Transverse colon (tissue), 4 donors: ENCODE results near the gene MRPL20. TPM values are rescaled to one million over a fixed set of nuclear protein-coding genes. Genes with fewer than 3 reads are reported as not detected.

Experiments
- DNase-seq: peaks from one replicate; pipeline ENCODE4 v3.0.0-alpha.2; 2019
- H3K27ac ChIP-seq, 4 donors: fragments of 200-600 bp; sonication (generic); 2 replicates each; pipeline ENCODE4 v1.5.1; 2016 to 2018; ENCODE audit warnings: inconsistent platforms in 4 of 4
- H3K27me3 ChIP-seq: fragments of 200-600 bp; sonication (generic); 2 replicates; pipeline ENCODE4 v1.5.1; 2017; ENCODE audit warnings: inconsistent platforms
- H3K36me3 ChIP-seq, 4 donors: fragments of 200-600 bp; sonication (generic); 2 replicates each; pipeline ENCODE4 v1.5.1; 2017 to 2019; ENCODE audit warnings: inconsistent platforms in 4 of 4
- H3K4me1 ChIP-seq, 4 donors: fragments of 200-600 bp; sonication (generic); 2 replicates each; pipeline ENCODE4 v1.5.1; 2017 to 2020; ENCODE audit warnings: inconsistent platforms in 4 of 4
- H3K4me3 ChIP-seq, 4 donors: fragments of 200-600 bp; sonication (generic); 1 replicate in 1 of 4; 2 replicates in 3 of 4; pipeline versions ENCODE4 v1.5.1 to v1.6.1; 2017 to 2019; ENCODE audit warnings: inconsistent platforms in 4 of 4
- H3K9me3 ChIP-seq, 2 donors: fragments of 200-600 bp; sonication (generic); 2 replicates each; pipeline ENCODE4 v1.5.1; 2017 to 2019; ENCODE audit warnings: inconsistent platforms in 2 of 2
- CTCF ChIP-seq, 5 experiments: fragments of 200-600 bp in 3 of 5; fragments of 450-650 bp in 2 of 5; sonication (generic) in 3 of 5; IDR thresholded peaks; 1 replicate in 2 of 5; 2 replicates in 3 of 5; pipeline ENCODE4 v1.5.1; 2016 to 2017; ENCODE audit warnings: antibody characterized with exemption in 5 of 5, inconsistent platforms in 3 of 5, mild to moderate bottlenecking in 2 of 5, moderate library complexity in 1 of 5
- EP300 ChIP-seq: sonication (generic); formaldehyde crosslinking; IDR thresholded peaks from one replicate; pipeline ENCODE4 v1.6.1; 2017; ENCODE audit warnings: antibody characterized with exemption, low read depth
- POLR2A ChIP-seq: fragments of 450-650 bp; IDR thresholded peaks from one replicate; pipeline ENCODE4 v1.6.1; 2016; ENCODE audit warnings: antibody characterized with exemption, mild to moderate bottlenecking, moderate library complexity
- POLR2AphosphoS5 ChIP-seq, 3 donors: sonication (generic); formaldehyde crosslinking; IDR thresholded peaks; one replicate each; pipeline ENCODE4 v1.6.1; 2016; ENCODE audit warnings: antibody characterized with exemption in 3 of 3
- WGBS, 2 donors: methylation state at CpG; one replicate each; pipeline ENCODE4 v1.1.5; 2018; ENCODE audit warnings: low coverage in 1 of 2; 5-methylcytosine and 5-hydroxymethylcytosine counted together
- in situ Hi-C, 4 donors: fragments of 200-750 bp; cut with MboI; loops; one replicate each; pipeline versions ENCODE4 v1.15.0 to v1.15.1; 2017; ENCODE audit warnings: low sequenced_read_pairs in 3 of 4, low pct_ligation_motif_present in 1 of 4, low pct_unique_long_range_greater_than_20kb in 1 of 4
- intact Hi-C: fragments of 100-400 bp; cut with DNase I; formaldehyde crosslinking; loops from one replicate; pipeline ENCODE4 v1.15.1; 2023; ENCODE audit warnings: low total_unique reads
- total RNA-seq, 4 donors: library from RNA; depleted of rRNA; stranded (reverse); fragments of >200 nt; gene quantifications; one replicate each; pipeline ENCODE4 v1.1.0, GENCODE V29; 2016

Gene MRPL20
- total RNA-seq, 4 donors from 2014 or later, result 40.0 to 183 (median 97.0) TPM

GRCh38 chr1:1428174-1428573, 21.1 kb upstream of the MRPL20 start:
- Histone ChIP-seq H3K27ac (peak overlapping the region; percentile 58 to 96 (median 90)), H3K27me3 (peaks cover 24% of the 10 kb centered on the region), H3K36me3 (no peaks in the 10 kb centered on the region), H3K4me1 (peaks cover 34 to 41% (median 39%) of the 10 kb centered on the region in 4 donors), H3K4me3 (no peak overlapping the region), H3K9me3 (no peaks in the 10 kb centered on the region)
- no peak for TF ChIP-seq CTCF (IDR thresholded peaks at IDR 0.05)
- TF ChIP-seq EP300, result no peak
- no peak for TF ChIP-seq POLR2AphosphoS5 (IDR thresholded peaks at IDR 0.05)
- TF ChIP-seq POLR2A, result no peak
- in situ Hi-C loops, result no loop called here
- 47 to 60% methylated on average over 3 to 19 of the region's 19 CpGs for WGBS, 2 donors
- DNase-seq, result no peak
- intact Hi-C loops, result no loop called here

DNA sequence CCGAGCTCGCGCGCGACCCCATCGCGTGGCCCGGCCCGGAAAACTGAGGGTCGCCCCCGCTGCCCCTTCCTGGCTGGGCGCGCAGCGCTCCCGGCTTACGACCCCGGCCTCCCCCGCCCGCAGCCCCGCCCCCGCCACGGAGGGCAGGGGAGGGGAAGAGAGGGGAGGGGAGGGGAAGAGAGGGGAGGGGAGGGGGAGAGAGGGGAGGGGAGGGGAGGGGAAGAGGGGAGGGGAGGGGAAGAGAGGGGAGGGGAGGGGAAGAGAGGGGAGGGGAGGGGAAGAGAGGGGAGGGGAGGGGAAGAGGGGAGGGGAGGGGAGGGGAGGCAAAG, 20.7 kb upstream of the MRPL20 start:
- Histone ChIP-seq H3K27me3 (peaks cover 24% of the 10 kb centered on the region), H3K36me3 (no peaks in the 10 kb centered on the region), H3K4me3 (peak overlapping the region in 3 of 4 donors; percentile 36 to 43 (median 43)), H3K4me1 (peaks cover 30 to 37% (median 35%) of the 10 kb centered on the region in 4 donors), H3K27ac (peak overlapping the region; percentile 62 to 75 (median 70)), H3K9me3 (no peaks in the 10 kb centered on the region)
- intact Hi-C loops (no loop called here), in situ Hi-C loops (no loop called here)
- no CpG with 5 or more reads among the region's 22 CpGs for WGBS, 2 donors
- DNase-seq, result no peak
- TF ChIP-seq POLR2A (no peak), EP300 (no peak), POLR2AphosphoS5 (IDR thresholded peaks at IDR 0.05) (no peak)

DNA sequence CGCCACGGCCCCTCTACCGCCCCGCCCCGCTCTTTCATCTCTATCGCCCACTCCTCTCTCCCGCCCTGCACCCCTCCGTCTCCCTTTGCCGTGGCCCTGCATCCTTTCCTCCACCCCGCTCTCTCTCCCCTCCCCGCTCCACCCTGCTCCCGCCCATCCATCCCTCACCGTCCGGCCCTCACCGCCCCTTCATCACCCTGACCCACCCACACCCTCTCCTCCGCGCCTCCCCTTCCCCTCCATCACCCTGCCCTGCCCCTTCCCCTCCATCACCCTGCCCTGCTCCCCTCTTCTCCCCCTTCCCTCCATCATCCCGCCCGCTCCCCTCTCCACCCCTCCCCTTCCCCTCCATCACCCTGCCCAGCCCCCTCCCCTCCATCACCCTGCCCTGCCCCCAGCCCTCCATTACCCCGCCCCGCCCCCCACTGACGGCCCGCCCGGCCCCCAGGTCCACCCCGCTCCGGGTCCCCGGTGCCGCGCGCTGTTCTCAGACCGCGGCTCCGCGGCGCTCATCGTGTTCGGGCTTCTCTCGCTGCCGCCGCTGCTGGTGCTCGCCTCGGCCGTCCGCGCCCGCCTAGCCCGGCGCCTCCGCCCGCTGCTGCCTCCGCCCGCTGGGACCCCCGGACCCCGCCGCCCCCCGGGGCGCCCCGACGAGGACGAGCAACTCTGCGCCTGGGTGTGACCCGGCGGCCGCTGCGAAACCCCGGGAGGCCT, 20.2 kb upstream of the MRPL20 start:
- Histone ChIP-seq H3K9me3 (no peaks in the 10 kb centered on the region), H3K36me3 (no peaks in the 10 kb centered on the region), H3K4me1 (peaks cover 25 to 32% (median 30%) of the 10 kb centered on the region in 4 donors), H3K27me3 (peaks cover 24% of the 10 kb centered on the region), H3K27ac (peak overlapping the region; percentile 62 to 75 (median 70)), H3K4me3 (peak overlapping the region in 3 of 4 donors; percentile 36 to 43 (median 43))
- in situ Hi-C loops, result no loop called here
- intact Hi-C loops, result no loop called here
- DNase-seq, result no peak
- WGBS, 2 donors, result 28% methylated on average over 19 of the region's 66 CpGs; no CpG with 5 or more reads in 1 of the 2 donors
- TF ChIP-seq CTCF (IDR thresholded peaks at IDR 0.05) (no peak), EP300 (no peak), POLR2AphosphoS5 (IDR thresholded peaks at IDR 0.05) (no peak), POLR2A (no peak)

GRCh38 chr1:1426496-1427105, 19.5 kb upstream of the MRPL20 start:
- TF ChIP-seq POLR2A (no peak), POLR2AphosphoS5 (IDR thresholded peaks at IDR 0.05) (no peak), EP300 (no peak), CTCF (IDR thresholded peaks at IDR 0.05) (no peak)
- Histone ChIP-seq H3K4me1 (peaks cover 18 to 25% (median 23%) of the 10 kb centered on the region in 4 donors), H3K36me3 (no peaks in the 10 kb centered on the region), H3K27ac (peak overlapping the region in 1 of 4 donors; percentile 74), H3K4me3 (no peak overlapping the region), H3K27me3 (peaks cover 24% of the 10 kb centered on the region), H3K9me3 (no peaks in the 10 kb centered on the region)
- in situ Hi-C loops (no loop called here), intact Hi-C loops (no loop called here)
- 27% methylated on average over 19 of the region's 19 CpGs; no CpG with 5 or more reads in 1 of the 2 donors for WGBS, 2 donors
- no peak for DNase-seq
